ENCODE measurements around the gene COL18A1.

COL18A1 gene

DNA sequence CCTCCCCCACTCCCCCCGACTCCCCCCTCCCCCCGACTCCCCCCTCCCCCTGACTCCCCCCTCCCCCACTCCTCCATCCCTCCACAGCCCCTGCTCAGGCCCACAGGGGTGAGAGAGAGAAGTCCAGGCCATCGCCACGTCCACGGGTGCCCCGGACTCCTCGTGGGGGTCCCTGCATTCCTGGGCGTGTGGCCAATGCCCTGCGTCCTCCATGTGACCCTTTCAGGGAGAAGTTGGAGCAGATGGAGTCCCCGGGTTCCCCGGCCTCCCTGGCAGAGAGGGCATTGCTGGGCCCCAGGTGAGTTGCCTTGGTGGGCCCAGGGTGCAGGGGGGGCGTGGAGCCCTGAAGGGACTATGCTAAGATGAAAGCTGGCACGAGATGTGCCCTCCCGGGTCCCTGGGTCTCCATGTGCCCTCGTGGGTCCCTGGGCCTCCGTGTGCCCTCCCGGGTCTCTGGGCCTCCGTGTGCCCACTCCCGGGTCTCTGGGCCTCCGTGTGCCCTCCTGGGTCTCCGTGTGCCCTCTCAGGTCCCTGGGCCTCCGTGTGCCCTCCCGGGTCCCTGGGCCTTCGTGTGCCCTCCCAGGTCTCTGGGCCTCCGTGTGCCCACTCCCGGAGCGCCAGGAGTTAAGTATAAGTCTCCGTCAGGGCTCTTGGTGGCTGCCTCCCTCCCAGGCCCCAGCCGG, 85.2 kb downstream of the COL18A1 start:
- Histone ChIP-seq H3K27ac (replicated peaks; ENCODE audit: low read length) (no peak overlapping the region), H3K23ac (ENCODE audit: low read depth, low read length, poor library complexity) (no peak overlapping the region), H3K14ac (ENCODE audit: low read length) (no peak overlapping the region), H3K4me3 (ENCODE audit: low read length in 2 of 2) (no peak overlapping the region), H2BK120ac (ENCODE audit: low read depth, low read length) (no peak overlapping the region), H2BK5ac (ENCODE audit: low read length) (no peak overlapping the region), H2BK15ac (ENCODE audit: low read length) (no peak overlapping the region), H3K36me3 (replicated peaks in 1 of 2; ENCODE audit: control insufficient read depth in 2 of 2, insufficient read depth in 2 of 2, low read length in 2 of 2) (no peaks in the 10 kb centered on the region), H3K18ac (ENCODE audit: low read length) (peak overlapping the region; percentile 59), H3K27me3 (ENCODE audit: control insufficient read depth in 3 of 3, insufficient read depth in 3 of 3, low read depth in 1 of 3, low read length in 3 of 3) (peaks cover 0 to 33% (median 0%) of the 10 kb centered on the region in 3 experiments), H2AFZ (ENCODE audit: low read length) (no peak overlapping the region), H3K4me1 (ENCODE audit: control insufficient read depth in 2 of 2, insufficient read depth in 1 of 2, low read depth in 1 of 2, low read length in 2 of 2) (peaks cover 9 to 16% of the 10 kb centered on the region in 2 donors), H2BK12ac (ENCODE audit: low read length) (no peak overlapping the region), H3K79me1 (ENCODE audit: low read depth, low read length) (no peaks in the 10 kb centered on the region), H4K91ac (ENCODE audit: low read depth, low read length, poor library complexity) (no peak overlapping the region), H2AK5ac (ENCODE audit: low read depth, low read length) (peak overlapping the region; percentile 89), H3K9ac (ENCODE audit: low read depth, low read length, poor library complexity) (no peak overlapping the region), H3K4ac (ENCODE audit: low read length) (no peak overlapping the region), H3K4me2 (ENCODE audit: insufficient read depth, low read length, poor library complexity, severe bottlenecking) (no peak overlapping the region), H3K9me3 (replicated peaks in 1 of 2; ENCODE audit: control insufficient read depth in 2 of 2, insufficient read depth in 1 of 2, low read depth in 1 of 2, low read length in 2 of 2) (no peaks in the 10 kb centered on the region), H4K8ac (ENCODE audit: low read depth, low read length) (no peak overlapping the region)
- no peak for DNase-seq (ENCODE audit: low spot score)
- WGBS, 2 donors (ENCODE audit: extremely low coverage in 2 of 2, insufficient read length in 2 of 2, insufficient replicate concordance in 1 of 2) = no CpG with 5 or more reads among the region's 29 CpGs

GRCh38 chr21:45491056-45491455, 86.1 kb downstream of the COL18A1 start:
- no CpG with 5 or more reads among the region's 20 CpGs for WGBS, 2 donors (ENCODE audit: extremely low coverage in 2 of 2, insufficient read length in 2 of 2, insufficient replicate concordance in 1 of 2)
- peak overlapping the region; percentile 64 for H3K18ac ChIP-seq (ENCODE audit: low read length)
- H3K4ac ChIP-seq (ENCODE audit: low read length) = no peak overlapping the region
- no peak overlapping the region for H2AK5ac ChIP-seq (ENCODE audit: low read depth, low read length)
- no peak overlapping the region for H2BK120ac ChIP-seq (ENCODE audit: low read depth, low read length)
- peaks cover 0 to 1% of the 10 kb centered on the region in 2 donors for H3K9me3 ChIP-seq (replicated peaks in 1 of 2; ENCODE audit: control insufficient read depth in 2 of 2, insufficient read depth in 1 of 2, low read depth in 1 of 2, low read length in 2 of 2)
- H2BK12ac ChIP-seq (ENCODE audit: low read length) = no peak overlapping the region
- no peak overlapping the region for H2AFZ ChIP-seq (ENCODE audit: low read length)
- H3K9ac ChIP-seq (ENCODE audit: low read depth, low read length, poor library complexity) = peak overlapping the region; percentile 3
- H3K4me1 ChIP-seq (ENCODE audit: control insufficient read depth in 2 of 2, insufficient read depth in 1 of 2, low read depth in 1 of 2, low read length in 2 of 2) = peaks cover 9 to 16% of the 10 kb centered on the region in 2 donors
- no peak overlapping the region for H3K27ac ChIP-seq (replicated peaks; ENCODE audit: low read length)
- H3K4me2 ChIP-seq (ENCODE audit: insufficient read depth, low read length, poor library complexity, severe bottlenecking) = no peak overlapping the region
- H3K23ac ChIP-seq (ENCODE audit: low read depth, low read length, poor library complexity) = no peak overlapping the region
- no peak overlapping the region for H2BK15ac ChIP-seq (ENCODE audit: low read length)
- no peak overlapping the region for H3K4me3 ChIP-seq (ENCODE audit: low read length in 2 of 2)
- H3K27me3 ChIP-seq (ENCODE audit: control insufficient read depth in 3 of 3, insufficient read depth in 3 of 3, low read depth in 1 of 3, low read length in 3 of 3) = peaks cover 0 to 27% (median 0%) of the 10 kb centered on the region in 3 experiments
- H3K14ac ChIP-seq (ENCODE audit: low read length) = no peak overlapping the region
- H3K36me3 ChIP-seq (replicated peaks in 1 of 2; ENCODE audit: control insufficient read depth in 2 of 2, insufficient read depth in 2 of 2, low read length in 2 of 2) = peaks cover 0 to 6% of the 10 kb centered on the region in 2 donors
- DNase-seq (ENCODE audit: low spot score) = no peak
- H2BK5ac ChIP-seq (ENCODE audit: low read length) = no peak overlapping the region
- no peak overlapping the region for H4K8ac ChIP-seq (ENCODE audit: low read depth, low read length)
- H4K91ac ChIP-seq (ENCODE audit: low read depth, low read length, poor library complexity) = no peak overlapping the region
- H3K79me1 ChIP-seq (ENCODE audit: low read depth, low read length) = no peaks in the 10 kb centered on the region

- Histone ChIP-seq H4K91ac (ENCODE audit: low read depth, low read length, poor library complexity) (no peak overlapping the region), H3K79me1 (ENCODE audit: low read depth, low read length) (no peaks in the 10 kb centered on the region)
- WGBS, 2 donors (ENCODE audit: extremely low coverage in 2 of 2, insufficient read length in 2 of 2, insufficient replicate concordance in 1 of 2) = no CpG with 5 or more reads among the region's 9 CpGs
Observed at GRCh38 chr21:45491623-45492022, 86.7 kb downstream of the COL18A1 start.

GRCh38 chr21:45492765-45493164, 87.8 kb downstream of the COL18A1 start:
- H3K14ac ChIP-seq (ENCODE audit: low read length) = peak overlapping the region; percentile 4
- peaks cover 9 to 16% of the 10 kb centered on the region in 2 donors for H3K4me1 ChIP-seq (ENCODE audit: control insufficient read depth in 2 of 2, insufficient read depth in 1 of 2, low read depth in 1 of 2, low read length in 2 of 2)
- peak overlapping the region; percentile 71 for H3K18ac ChIP-seq (ENCODE audit: low read length)
- no peak overlapping the region for H3K4me2 ChIP-seq (ENCODE audit: insufficient read depth, low read length, poor library complexity, severe bottlenecking)
- peaks cover 0 to 1% of the 10 kb centered on the region in 2 donors for H3K9me3 ChIP-seq (replicated peaks in 1 of 2; ENCODE audit: control insufficient read depth in 2 of 2, insufficient read depth in 1 of 2, low read depth in 1 of 2, low read length in 2 of 2)
- no CpG with 5 or more reads among the region's 20 CpGs for WGBS, 2 donors (ENCODE audit: extremely low coverage in 2 of 2, insufficient read length in 2 of 2, insufficient replicate concordance in 1 of 2)
- H2BK15ac ChIP-seq (ENCODE audit: low read length) = no peak overlapping the region
- no peak overlapping the region for H2BK120ac ChIP-seq (ENCODE audit: low read depth, low read length)
- H3K27ac ChIP-seq (replicated peaks; ENCODE audit: low read length) = no peak overlapping the region
- no peak overlapping the region for H3K4ac ChIP-seq (ENCODE audit: low read length)
- no peak overlapping the region for H2AFZ ChIP-seq (ENCODE audit: low read length)
- H3K4me3 ChIP-seq (ENCODE audit: low read length in 2 of 2) = no peak overlapping the region
- H2BK12ac ChIP-seq (ENCODE audit: low read length) = no peak overlapping the region
- DNase-seq (ENCODE audit: low spot score) = no peak
- no peak overlapping the region for H4K91ac ChIP-seq (ENCODE audit: low read depth, low read length, poor library complexity)
- peaks cover 0 to 21% (median 0%) of the 10 kb centered on the region in 3 experiments for H3K27me3 ChIP-seq (ENCODE audit: control insufficient read depth in 3 of 3, insufficient read depth in 3 of 3, low read depth in 1 of 3, low read length in 3 of 3)
- peak overlapping the region; percentile 63 for H2AK5ac ChIP-seq (ENCODE audit: low read depth, low read length)
- no peak overlapping the region for H3K9ac ChIP-seq (ENCODE audit: low read depth, low read length, poor library complexity)
- H4K8ac ChIP-seq (ENCODE audit: low read depth, low read length) = no peak overlapping the region
- H2BK5ac ChIP-seq (ENCODE audit: low read length) = peak overlapping the region; percentile 39
- H3K36me3 ChIP-seq (replicated peaks in 1 of 2; ENCODE audit: control insufficient read depth in 2 of 2, insufficient read depth in 2 of 2, low read length in 2 of 2) = peaks cover 0 to 12% of the 10 kb centered on the region in 2 donors
- no peaks in the 10 kb centered on the region for H3K79me1 ChIP-seq (ENCODE audit: low read depth, low read length)
- H3K23ac ChIP-seq (ENCODE audit: low read depth, low read length, poor library complexity) = peak overlapping the region; percentile 73

More at GRCh38 chr21:45491623-45492022, 86.7 kb downstream of the COL18A1 start:
- no peak overlapping the region for H3K4me3 ChIP-seq (ENCODE audit: low read length in 2 of 2)
- peak overlapping the region; percentile 58 for H2BK12ac ChIP-seq (ENCODE audit: low read length)
- H3K18ac ChIP-seq (ENCODE audit: low read length) = peak overlapping the region; percentile 71
- H3K9ac ChIP-seq (ENCODE audit: low read depth, low read length, poor library complexity) = no peak overlapping the region
- no peak for DNase-seq (ENCODE audit: low spot score)
- H2BK5ac ChIP-seq (ENCODE audit: low read length) = peak overlapping the region; percentile 66
- H2AFZ ChIP-seq (ENCODE audit: low read length) = no peak overlapping the region
- H3K14ac ChIP-seq (ENCODE audit: low read length) = no peak overlapping the region
- H2AK5ac ChIP-seq (ENCODE audit: low read depth, low read length) = no peak overlapping the region
- no peak overlapping the region for H3K27ac ChIP-seq (replicated peaks; ENCODE audit: low read length)
- H2BK15ac ChIP-seq (ENCODE audit: low read length) = no peak overlapping the region
- H3K23ac ChIP-seq (ENCODE audit: low read depth, low read length, poor library complexity) = no peak overlapping the region
- no peak overlapping the region for H2BK120ac ChIP-seq (ENCODE audit: low read depth, low read length)
- H3K4me1 ChIP-seq (ENCODE audit: control insufficient read depth in 2 of 2, insufficient read depth in 1 of 2, low read depth in 1 of 2, low read length in 2 of 2) = peaks cover 9 to 16% of the 10 kb centered on the region in 2 donors
- H3K4ac ChIP-seq (ENCODE audit: low read length) = no peak overlapping the region
- peaks cover 0 to 6% of the 10 kb centered on the region in 2 donors for H3K36me3 ChIP-seq (replicated peaks in 1 of 2; ENCODE audit: control insufficient read depth in 2 of 2, insufficient read depth in 2 of 2, low read length in 2 of 2)
- H3K27me3 ChIP-seq (ENCODE audit: control insufficient read depth in 3 of 3, insufficient read depth in 3 of 3, low read depth in 1 of 3, low read length in 3 of 3) = peaks cover 0 to 27% (median 0%) of the 10 kb centered on the region in 3 experiments
- no peak overlapping the region for H3K4me2 ChIP-seq (ENCODE audit: insufficient read depth, low read length, poor library complexity, severe bottlenecking)
- H3K9me3 ChIP-seq (replicated peaks in 1 of 2; ENCODE audit: control insufficient read depth in 2 of 2, insufficient read depth in 1 of 2, low read depth in 1 of 2, low read length in 2 of 2) = peaks cover 0 to 1% of the 10 kb centered on the region in 2 donors
- H4K8ac ChIP-seq (ENCODE audit: low read depth, low read length) = peak overlapping the region; percentile 82
